Measurements from ENCODE around the gene TXNRD1. TPM values are rescaled to one million over a fixed set of nuclear protein-coding genes. Genes with fewer than 3 reads are reported as not detected.
"Not testable (repeated sequence)": the region's sequence is repeated elsewhere in the genome, so short reads cannot be mapped to it uniquely, and the experiment has no call there.

The TXNRD1 gene
- 102 TPM for total RNA-seq

- FAIRE-seq (no peak), DNase-seq (ENCODE audit: low spot score in 2 of 2) (peak; percentile 69 to 83)
Observed at GRCh38 chr12:104215638-104216297, at the start of gene TXNRD1. TSS of gene TXNRD1 (plus strand) at chr12:104215779. CDS start at chr12:104215803, 24 bp downstream.

GRCh38 chr12:104165801-104166200 is 49.8 kb upstream of the TXNRD1 start:
- FAIRE-seq (no peak), DNase-seq (ENCODE audit: low spot score in 2 of 2) (no peak)

GRCh38 chr12:104166465-104166864 is 49.1 kb upstream of the TXNRD1 start:
- FAIRE-seq (no peak), DNase-seq (ENCODE audit: low spot score in 2 of 2) (no peak)

DNA sequence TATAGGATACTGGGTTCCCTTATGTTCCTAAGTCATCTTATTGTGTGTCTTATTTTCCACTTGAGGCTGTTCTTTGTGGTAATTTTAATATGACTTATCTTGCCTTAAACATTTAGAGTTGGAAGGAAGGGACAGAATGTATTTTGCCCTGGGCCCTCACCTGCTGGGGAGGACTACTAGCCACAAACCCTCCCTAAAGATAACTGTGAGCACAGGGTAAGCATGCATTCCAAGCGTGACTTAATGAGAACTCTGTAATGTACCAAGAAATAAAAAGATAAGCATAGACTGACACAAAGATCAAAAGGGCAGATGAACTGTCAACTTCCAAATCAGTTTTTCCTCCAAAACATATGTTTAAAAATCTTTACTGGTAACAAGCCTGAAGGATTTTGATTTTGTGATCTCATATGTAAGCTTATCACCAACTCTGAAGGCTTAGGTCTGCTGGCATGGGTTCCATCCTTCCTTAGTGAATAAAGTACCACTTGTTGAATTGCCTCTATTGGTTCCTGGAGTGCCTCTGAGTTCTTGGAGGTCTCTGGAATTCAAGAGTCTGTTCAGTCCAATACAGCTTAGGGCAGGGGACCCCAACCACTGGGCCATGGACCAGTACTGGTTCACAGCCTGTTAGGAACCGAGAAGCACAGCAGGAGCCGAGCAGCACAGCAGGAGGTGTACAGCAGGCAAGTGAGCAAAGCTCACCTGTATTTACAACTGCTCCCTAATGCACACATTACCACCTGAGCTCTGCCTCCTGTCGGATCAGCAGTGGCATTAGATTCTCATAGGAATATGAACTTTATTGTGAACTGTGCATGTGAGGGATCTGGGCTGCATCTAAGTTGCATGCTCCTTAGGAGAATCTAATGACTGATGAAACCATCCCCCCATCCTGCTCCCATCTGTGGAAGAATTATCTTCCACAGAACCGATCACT is 47.8 kb upstream of the TXNRD1 start:
- DNase-seq (ENCODE audit: low spot score in 2 of 2) = no peak
- FAIRE-seq = no peak

- no peak for DNase-seq (ENCODE audit: low spot score in 2 of 2)
- no peak for FAIRE-seq
Observed at GRCh38 chr12:104168596-104168995, 47.0 kb upstream of the TXNRD1 start.

DNA sequence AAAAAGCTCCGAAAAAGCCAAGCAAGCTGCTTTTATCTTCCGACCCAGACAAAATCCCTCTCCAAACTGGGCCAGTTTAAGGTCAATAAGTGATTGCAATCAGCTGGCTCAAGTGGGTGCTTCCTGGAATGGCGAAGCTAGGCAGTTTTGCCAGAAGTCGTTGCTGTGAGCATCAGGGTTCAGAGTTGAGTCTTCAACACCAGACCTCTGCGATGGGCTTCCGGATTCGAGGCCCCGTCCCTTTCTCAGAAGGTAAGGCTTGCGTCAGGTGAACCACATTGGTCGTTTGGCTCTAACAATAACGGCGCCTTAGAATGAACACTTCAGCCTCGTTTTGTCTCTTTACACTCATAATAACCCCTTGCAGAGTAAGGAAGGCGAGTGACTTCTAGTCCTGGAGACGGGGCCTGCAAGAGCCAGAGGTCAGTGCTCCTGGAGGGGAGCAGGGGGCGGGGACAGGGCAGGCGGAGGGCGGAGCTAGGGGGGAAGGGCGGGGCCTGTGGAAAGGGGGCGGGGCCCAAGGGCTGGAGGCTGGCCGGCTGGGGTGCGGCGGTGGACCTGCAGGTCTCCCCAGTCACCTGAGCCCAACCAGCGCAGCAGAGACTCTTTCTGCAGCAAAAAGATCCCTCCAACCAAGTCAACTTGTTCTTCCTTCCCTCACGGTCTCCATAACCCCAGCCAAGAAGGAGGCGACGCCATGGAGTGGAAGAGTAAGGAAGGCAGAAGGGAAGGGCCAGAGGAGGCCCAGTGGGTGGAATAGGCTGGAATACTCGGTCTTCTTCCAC is 43.6 kb upstream of the TXNRD1 start:
- DNase-seq (ENCODE audit: low spot score in 2 of 2) (no peak), FAIRE-seq (no peak)

DNA sequence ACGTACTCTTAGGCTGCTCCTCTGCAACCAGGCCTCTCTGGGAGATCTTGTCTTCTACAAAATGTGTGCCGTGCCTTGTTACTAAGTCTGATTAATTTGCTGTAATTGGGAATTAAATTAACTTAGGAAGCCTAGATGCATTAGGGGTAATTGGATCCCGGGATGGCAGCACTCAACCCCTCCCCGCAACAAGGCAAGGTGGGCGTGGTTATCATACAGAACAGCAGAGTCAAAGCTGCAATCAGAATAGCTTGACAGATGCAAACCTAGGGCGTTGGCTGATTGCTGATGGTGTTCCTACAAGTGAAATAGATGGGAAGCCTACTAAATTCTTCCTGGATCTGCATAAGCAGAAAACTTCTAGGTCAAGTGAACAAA is 43.0 kb upstream of the TXNRD1 start:
- no peak for FAIRE-seq
- DNase-seq (ENCODE audit: low spot score in 2 of 2) = no peak

DNA sequence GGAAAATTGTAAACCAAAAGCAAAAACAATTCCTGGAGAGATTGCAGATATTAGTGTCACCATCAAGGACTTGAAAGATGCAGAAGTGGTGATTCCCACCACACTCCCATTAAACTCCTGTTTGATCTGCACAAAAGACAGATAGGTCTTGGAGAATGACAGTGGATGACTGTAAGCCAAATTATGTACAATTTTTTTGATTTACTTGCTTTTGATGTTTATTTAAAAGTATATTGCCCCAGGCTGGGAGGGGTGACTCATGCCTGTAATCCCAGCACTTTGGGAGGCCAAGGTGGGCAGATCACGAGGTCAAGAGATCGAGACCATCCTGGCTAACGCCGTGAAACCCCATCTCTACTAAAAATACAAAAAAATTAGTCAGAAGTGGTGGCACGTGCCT is 41.8 kb upstream of the TXNRD1 start:
- not testable (repeated sequence) for DNase-seq (ENCODE audit: low spot score in 2 of 2); FAIRE-seq

DNA sequence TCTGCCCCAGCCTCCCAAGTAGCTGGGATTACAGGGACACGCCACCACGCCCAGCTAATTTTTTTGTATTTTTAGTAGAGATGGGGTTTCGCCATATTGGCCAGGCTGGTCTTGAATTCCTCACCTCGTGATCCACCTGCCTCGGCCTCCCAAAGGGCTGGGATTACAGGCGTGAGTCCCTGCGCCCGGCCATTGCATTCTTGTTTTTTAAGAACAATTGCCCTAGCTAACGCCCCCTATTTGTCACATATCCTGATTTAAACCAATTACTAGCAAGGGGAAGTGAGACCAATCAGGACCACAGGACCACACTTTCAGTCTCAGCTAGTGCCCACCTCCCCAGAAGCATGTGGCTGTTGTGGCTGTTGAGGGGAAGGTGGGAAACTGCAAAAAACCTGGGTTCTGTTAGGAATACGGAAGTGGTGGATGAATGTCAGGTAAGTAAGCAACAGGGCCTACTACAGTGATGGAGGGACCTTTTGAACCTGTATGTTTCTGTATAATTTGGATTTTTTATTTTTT is 39.8 kb upstream of the TXNRD1 start:
- FAIRE-seq (no peak), DNase-seq (ENCODE audit: low spot score in 2 of 2) (no peak)

GRCh38 chr12:104177336-104177662 is 38.3 kb upstream of the TXNRD1 start:
- DNase-seq (ENCODE audit: low spot score in 2 of 2) (no peak), FAIRE-seq (no peak)

GRCh38 chr12:104177663-104178501 is 37.7 kb upstream of the TXNRD1 start:
- FAIRE-seq (no peak), DNase-seq (ENCODE audit: low spot score in 2 of 2) (no peak)

DNA sequence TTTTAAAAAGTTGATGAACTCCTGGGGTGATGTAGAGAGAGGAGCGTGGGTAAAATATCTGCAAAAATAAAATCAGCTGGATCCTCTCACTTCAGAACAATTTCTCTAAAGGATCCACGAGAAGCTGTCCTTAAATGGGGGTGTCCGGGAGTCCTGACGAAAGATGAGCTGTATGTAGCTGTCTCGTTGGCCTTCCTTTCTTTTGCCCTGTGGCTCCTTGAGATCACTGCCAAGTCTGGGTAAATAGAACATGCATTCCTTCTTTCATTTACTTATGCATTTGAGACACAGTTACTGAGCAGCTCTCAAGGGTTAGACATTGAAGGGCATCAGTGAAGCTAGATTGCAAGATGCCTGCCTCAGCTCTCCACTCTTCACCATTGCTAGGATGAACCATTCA is 35.2 kb upstream of the TXNRD1 start:
- FAIRE-seq = no peak

DNA sequence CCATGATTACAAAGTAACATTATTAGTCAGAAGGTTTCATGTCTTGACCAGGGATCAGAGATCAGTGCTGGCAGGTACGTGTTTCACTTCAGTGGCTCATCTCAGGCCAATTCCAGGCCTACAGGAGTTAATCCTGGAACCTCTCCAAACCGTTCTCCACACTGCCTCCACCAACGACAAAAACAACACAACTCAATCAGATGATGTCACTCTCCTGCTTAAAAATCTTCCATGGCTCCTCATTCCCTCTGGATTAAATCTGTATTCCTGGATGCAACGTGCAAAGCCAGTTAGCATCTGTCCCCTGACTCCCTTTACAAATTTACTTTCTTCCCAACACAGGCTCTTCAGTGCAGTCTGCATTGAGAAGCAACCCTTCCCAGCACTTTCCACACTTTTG is 34.3 kb upstream of the TXNRD1 start:
- DNase-seq (ENCODE audit: low spot score in 2 of 2) (no peak), FAIRE-seq (no peak)

More for the DNA sequence above, 35.2 kb upstream of the TXNRD1 start:
- DNase-seq (ENCODE audit: low spot score in 2 of 2) = no peak

DNA sequence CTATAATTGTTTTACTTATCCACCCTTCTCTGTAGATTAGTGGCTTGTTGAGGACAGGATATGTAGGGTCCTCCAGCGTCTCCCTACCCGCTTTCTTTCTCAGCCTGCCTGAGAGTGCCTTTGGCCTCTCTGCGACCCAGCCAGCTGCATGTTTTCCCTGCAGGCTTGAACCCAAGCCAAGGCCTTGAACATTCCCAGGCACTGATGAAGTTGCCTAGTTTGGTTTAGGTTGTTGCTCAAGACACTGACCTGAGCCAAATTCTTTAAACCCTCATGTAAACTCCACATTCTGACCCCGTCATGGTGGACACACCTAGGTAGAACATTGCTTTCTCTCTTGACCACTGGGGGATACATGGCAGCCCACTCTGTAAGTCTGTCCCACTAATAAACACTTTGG is 33.4 kb upstream of the TXNRD1 start:
- no peak for DNase-seq (ENCODE audit: low spot score in 2 of 2)
- FAIRE-seq = no peak

DNA sequence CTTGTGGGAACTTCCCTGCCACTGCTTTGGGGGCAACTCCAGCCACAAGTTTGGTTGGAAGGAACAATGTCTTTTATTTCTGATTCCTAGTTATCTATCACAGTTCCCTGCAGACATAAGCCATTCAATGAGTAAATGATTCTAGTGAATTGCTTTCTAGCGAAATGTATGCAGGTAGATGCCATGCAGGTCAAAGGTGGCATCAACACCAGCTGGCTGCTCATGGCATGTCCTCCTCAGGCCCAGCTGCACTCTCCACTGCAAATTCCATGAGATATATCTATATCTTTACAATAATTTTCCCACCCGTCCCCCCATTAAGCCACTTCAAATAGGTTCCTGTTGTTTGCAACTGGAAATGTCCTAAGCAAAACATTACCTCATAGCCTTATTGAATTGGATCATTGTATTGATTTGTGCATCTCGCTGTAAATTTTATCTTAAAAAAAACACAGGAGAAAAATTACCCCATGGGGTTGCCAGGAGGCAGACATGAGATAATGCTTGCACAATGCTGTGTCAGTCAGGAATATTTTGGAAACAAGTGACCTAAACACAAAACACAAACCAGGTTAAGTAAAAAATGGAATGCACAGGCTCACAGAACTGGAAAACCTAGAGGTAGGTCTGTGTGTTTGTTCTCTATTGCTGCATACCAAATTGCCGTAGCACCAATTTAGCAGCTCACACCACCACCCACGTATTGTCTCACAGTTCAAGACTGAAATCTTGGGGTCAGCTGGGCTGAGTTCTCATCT is 32.8 kb upstream of the TXNRD1 start:
- no peak for FAIRE-seq
- no peak for DNase-seq (ENCODE audit: low spot score in 2 of 2)

- FAIRE-seq = no peak
Observed at GRCh38 chr12:104183443-104183842, 32.1 kb upstream of the TXNRD1 start.

GRCh38 chr12:104187446-104188155 is 28.0 kb upstream of the TXNRD1 start:
- FAIRE-seq (no peak), DNase-seq (ENCODE audit: low spot score in 2 of 2) (no peak)

More at GRCh38 chr12:104183443-104183842, 32.1 kb upstream of the TXNRD1 start:
- no peak for DNase-seq (ENCODE audit: low spot score in 2 of 2)

- FAIRE-seq (no peak), DNase-seq (ENCODE audit: low spot score in 2 of 2) (no peak)
Observed at GRCh38 chr12:104188534-104188933, 27.0 kb upstream of the TXNRD1 start.

Measured in frontal cortex (tissue), 4 donors.